HG02798 (cell line): ENCODE results near the gene KRT7.

Source experiments
- ATAC-seq: cut with Tn5 transposase; IDR thresholded peaks from one replicate; pipeline ENCODE4 v1.9.1; 2021; ENCODE audit warnings: mild to moderate bottlenecking; ENCODE audit not compliant: unreplicated experiment, poor library complexity

KRT7 gene

GRCh38 chr12:52232674-52233461, at the start of gene KRT7:
KRT7 (plus strand) TSS chr12:52233243; CDS start chr12:52233297, 54 bp downstream.
- ATAC-seq: no peak

GRCh38 chr12:52183544-52183910, 49.5 kb upstream of the KRT7 start:
- no peak for ATAC-seq

GRCh38 chr12:52183971-52184370, 49.1 kb upstream of the KRT7 start:
- ATAC-seq: no peak

GRCh38 chr12:52184813-52185212, 48.2 kb upstream of the KRT7 start:
- no peak for ATAC-seq

GRCh38 chr12:52185400-52185967, 47.6 kb upstream of the KRT7 start:
- ATAC-seq: no peak

- ATAC-seq: no peak
Observed at GRCh38 chr12:52186118-52186840, 46.8 kb upstream of the KRT7 start.

- no peak for ATAC-seq
Observed at GRCh38 chr12:52187206-52187605, 45.8 kb upstream of the KRT7 start.

GRCh38 chr12:52187640-52188039, 45.4 kb upstream of the KRT7 start:
- no peak for ATAC-seq

GRCh38 chr12:52188658-52189057, 44.4 kb upstream of the KRT7 start:
- no peak for ATAC-seq

- no peak for ATAC-seq
Observed at GRCh38 chr12:52189376-52190174, 43.5 kb upstream of the KRT7 start.

- ATAC-seq: no peak
Observed at GRCh38 chr12:52190860-52191729, 41.9 kb upstream of the KRT7 start.

- no peak for ATAC-seq
Observed at GRCh38 chr12:52191841-52192791, 40.9 kb upstream of the KRT7 start, which contains the start of gene KRT80. KRT80 (minus strand) TSS chr12:52192014; CDS start chr12:52191902, 112 bp downstream.

- no peak for ATAC-seq
Observed at GRCh38 chr12:52193532-52193931, 39.5 kb upstream of the KRT7 start.

GRCh38 chr12:52193991-52194390, 39.1 kb upstream of the KRT7 start:
- ATAC-seq: no peak

GRCh38 chr12:52195065-52195730, 37.8 kb upstream of the KRT7 start:
- ATAC-seq: no peak

- ATAC-seq: no peak
Observed at GRCh38 chr12:52197371-52198231, 35.4 kb upstream of the KRT7 start.
